Glomerular visceral epithelial cell (primary cell): ENCODE results near the gene MAGI3.
A peak's percentile ranks its signal among the peaks of the same experiment; 100 is the strongest.
"Not testable (repeated sequence)": the region's sequence is repeated elsewhere in the genome, so short reads cannot be mapped to it uniquely, and the experiment has no call there.

ENCODE experiments used
- DNase-seq: peaks from one replicate; pipeline ENCODE4 v3.0.0-alpha.2; 2016; ENCODE audit errors: extremely low spot score

Gene MAGI3

GRCh38 chr1:113579256-113580018 is 189.1 kb downstream of the MAGI3 start:
- DNase-seq: no peak

DNA sequence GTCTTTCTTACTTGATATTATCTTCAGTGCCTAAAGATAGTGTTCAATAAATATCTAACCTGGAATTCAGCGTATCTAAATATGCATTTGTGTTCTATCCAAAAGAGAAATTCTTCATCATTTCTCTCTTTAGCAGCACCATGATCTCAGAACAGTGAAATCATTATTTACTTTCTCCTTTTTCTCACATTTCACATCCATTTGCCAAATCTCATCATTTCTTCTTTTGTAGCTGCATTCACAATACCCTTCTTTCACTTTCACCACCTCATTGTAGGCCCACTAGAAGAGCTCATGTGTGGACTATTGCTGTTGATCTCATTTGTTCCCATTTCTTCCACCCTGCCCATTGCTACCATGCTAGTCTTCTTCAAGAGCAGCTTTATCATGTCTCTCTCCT is 191.0 kb downstream of the MAGI3 start:
- DNase-seq: no peak

GRCh38 chr1:113582084-113582483 is 191.8 kb downstream of the MAGI3 start:
- DNase-seq: no peak

DNA sequence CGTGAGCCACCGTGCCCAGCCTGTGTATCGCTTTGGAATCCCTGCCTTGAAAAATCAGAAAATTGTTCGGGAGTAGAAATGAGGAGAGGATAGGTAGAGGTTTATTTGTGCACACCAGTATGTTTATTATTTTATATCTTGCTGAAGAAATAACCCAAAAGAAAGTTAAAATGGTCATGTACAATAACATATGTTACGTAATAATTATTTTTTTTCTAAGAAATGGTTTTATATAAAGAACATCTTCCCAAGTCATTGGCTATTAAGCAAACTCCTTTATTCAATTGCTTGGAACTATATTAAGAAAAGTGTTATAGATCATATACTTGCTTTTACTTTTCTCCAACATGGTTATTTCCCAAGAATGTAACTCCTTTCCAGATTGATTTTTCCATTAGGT is 197.2 kb downstream of the MAGI3 start:
- no peak for DNase-seq

DNA sequence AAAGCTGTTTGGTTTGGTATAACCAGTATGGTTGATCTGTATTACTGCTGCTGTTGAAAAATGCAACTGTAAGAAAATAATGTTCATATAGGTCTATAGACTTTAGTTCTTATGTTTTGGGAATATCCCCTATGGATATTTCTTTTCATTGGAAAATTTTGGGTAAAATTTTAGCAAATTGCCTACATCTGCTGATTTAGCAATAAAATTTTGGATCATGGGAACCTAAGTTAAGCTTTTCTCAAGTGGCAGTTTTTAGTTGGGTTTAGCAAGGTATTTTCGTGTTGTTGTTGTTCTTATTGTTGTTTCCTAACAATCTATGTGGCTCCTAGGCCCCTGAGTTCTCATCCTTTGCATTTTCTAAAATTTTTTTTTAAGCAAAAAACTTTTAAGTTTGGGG is 201.9 kb downstream of the MAGI3 start:
- DNase-seq: no peak

GRCh38 chr1:113593550-113594297 is 203.4 kb downstream of the MAGI3 start:
- no peak for DNase-seq

DNA sequence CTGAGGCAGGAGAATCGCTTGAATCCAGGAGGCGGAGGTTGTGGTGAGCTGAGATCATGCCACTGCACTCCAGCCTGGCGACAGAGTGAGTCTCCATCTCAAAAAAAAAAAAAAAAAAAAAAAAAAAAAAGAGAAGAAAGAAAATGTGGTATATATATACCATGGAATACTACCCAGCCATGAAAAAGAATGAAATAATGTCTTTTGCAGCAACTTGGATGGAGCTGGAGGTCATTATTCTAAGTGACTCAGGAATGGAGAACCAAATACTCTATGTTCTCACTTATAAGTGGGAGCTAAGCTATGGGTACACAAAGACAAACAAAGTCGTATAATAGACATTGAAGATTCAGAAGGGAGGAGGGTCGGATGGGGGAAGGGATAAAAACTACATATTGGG is 214.2 kb downstream of the MAGI3 start:
- not testable (repeated sequence) for DNase-seq

GRCh38 chr1:113605146-113605545 is 214.8 kb downstream of the MAGI3 start:
- no peak for DNase-seq

GRCh38 chr1:113608399-113608798 is 218.1 kb downstream of the MAGI3 start:
- DNase-seq: no peak

DNA sequence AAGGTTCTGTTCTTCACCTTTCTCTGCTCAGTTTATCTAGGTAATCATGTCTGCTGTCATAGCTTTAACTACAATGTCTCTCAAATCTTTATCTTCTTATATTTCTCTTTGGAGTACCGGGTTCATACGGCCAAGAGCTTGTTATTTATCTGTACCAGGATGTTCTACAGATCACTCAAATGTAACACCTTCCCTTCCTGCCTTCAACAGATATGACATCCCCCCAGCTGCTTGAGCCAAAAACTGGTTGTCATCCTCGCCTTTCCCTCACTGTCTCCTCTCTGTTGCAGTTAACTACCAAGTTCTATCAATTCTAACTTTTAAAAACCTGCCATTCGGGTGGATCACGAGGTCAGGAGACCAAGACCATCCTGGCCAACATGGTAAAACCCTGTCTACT is 220.1 kb downstream of the MAGI3 start:
- no peak for DNase-seq

- DNase-seq: peak; percentile 5
Observed at GRCh38 chr1:113615425-113615824, 225.1 kb downstream of the MAGI3 start.

DNA sequence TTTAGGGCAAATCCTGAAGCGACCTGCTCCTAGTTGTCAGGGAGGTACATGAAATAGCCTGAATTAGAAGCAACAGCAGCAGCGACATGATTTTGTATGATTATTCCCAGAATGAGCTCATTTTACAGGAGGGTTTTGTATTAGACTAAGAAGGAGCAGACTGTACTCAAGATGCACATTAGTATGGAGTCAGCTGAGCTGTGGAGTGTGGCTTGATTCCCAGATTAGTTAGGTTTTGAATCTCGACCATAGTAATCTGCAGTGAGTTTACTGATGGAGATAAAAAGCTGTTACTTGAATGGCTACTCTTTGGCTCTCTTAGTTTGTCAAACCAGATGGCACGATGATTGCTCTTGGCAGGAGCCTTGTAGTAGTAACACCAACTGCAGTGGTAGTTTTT is 225.8 kb downstream of the MAGI3 start:
- DNase-seq: no peak

DNA sequence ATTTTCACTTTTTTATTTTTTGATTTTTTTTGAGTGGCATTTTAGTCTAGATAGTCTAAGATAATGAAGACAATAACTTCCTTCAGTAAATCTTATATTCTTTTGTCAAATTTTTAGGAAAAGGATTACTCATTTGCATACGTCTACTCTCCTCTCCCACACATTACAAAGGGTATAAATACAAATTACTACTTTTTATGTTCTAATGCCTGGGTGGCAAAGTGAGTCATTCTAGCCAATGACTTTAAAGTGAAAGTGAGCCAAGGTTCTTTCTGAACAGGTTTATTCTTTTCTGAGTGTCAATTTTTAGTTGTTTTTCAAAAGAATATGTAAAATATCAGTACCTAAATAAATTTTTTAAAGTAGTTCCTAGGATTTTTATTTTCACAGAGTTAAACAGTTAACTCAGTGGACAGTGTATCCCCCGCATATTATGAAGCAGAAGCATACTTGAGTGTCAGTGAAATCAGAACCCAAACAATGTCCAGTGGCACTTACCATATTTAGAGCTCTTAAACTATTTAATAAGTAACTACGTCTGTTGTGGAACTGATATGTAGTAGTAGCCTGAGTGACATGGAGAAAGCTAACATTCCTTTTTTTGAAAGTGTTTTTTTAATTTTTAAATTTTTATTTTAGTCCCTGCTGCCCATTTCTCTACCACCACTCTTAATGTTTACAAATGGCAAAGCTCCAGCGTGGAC is 227.3 kb downstream of the MAGI3 start:
- peak; percentile 13 for DNase-seq

DNA sequence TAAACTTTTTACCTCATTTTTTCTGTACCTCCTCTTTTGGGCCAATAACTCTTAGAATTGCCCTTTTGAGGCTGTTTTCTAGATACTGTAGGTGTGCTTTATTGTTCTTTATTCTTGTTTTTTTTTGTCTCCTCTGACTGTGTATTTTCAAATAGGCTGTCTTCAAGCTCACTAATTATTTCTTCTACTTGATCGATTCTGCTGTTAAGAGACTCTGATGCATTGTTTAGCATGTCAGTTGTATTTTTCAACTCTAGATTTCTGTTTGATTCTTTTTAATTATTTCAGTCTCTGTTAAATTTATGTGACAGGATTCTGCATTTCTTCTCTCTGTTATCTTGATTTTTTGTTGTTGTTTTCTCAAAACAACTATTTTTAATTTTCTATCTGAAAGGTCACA is 238.7 kb downstream of the MAGI3 start:
- no peak for DNase-seq

DNA sequence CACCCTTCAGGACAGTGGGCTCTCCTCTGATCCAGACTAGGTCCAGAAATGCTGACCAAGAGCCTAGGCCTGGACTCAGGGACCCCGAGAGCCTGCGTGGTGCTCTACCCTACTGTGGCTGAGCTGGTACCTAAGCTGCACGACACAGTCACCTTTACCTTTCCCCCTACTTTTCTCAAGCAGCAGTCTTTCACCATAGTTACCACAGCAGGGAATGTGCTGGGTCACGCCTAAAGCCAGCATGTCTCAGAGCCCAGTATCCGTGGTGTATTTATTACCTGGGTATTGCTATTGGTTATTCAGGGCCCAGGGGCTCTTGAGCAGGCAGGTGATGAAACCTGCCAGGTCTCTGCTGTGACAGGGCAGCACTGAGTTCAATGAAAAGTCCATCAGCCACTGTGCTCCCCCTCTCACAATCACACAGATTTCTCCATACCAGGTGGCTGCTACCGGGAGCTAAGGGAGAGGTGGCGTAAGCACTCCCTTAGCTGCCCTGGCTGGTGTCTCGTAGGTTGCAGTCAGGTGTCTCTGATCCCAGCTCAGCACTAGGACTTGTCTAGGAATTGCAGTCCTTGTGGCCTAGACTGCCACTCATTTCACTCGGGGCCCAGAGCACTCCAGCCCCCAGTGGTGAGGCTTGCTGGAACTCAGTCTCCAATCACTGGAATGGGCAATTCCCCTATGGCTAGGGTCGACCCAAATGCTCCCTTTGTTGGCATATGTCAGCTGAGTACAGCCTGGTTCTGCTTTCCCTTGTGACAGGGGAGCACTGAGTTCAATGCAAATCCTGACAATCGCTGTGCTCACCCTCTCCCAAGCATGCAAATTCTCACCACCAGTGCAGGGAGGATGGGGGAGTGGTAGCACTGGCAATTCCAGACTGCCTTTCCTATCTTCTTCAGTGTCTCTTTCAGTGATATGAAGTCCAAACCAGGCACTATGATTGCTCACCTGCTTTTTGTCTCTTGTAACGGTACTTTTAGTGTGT is 240.3 kb downstream of the MAGI3 start:
- DNase-seq: no peak

DNA sequence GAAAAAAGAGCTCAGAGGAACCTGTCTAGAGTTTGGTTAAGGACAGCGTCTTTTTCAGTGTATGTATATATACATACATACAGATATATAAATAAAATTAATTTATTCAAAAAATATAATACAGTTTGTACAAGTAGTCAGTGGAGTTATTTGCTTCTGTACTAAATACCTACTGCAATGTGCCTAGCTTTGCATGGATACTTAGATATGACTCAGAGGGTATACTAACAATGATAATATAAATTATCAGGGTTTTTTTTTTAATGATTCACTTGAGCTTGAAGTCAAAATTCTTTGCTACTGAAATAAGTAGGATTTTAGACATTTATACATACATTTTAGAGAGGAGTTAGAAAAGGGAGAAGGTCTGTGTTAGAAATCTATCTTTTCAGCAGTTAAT is 251.1 kb downstream of the MAGI3 start:
- DNase-seq: no peak

GRCh38 chr1:113647164-113647563 is 256.8 kb downstream of the MAGI3 start:
- no peak for DNase-seq

- no peak for DNase-seq
Observed at GRCh38 chr1:113648478-113648877, 258.2 kb downstream of the MAGI3 start.

DNA sequence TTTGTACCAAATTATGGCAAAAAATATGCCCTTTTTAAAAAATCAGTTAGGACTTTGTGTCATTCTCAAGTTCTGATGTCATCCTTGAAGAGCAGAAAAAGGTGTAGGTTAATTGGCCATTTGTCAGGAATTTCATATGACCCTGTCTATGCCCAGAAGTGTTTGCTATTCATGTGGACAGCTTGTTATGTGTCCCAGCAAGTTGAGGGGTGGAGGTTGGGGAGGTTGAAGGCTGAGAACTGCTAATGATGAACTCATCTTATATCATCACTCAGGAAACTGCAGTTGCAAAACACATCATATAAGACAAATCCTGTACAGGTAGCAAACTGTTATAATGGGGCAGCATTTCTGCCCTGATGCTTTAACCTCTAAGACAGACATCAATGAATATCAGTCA is 262.5 kb downstream of the MAGI3 start:
- peak; percentile 9 for DNase-seq

- DNase-seq: no peak
Observed at GRCh38 chr1:113653741-113654140, 263.4 kb downstream of the MAGI3 start.

GRCh38 chr1:113654883-113655282 is 264.6 kb downstream of the MAGI3 start:
- no peak for DNase-seq

GRCh38 chr1:113657126-113657525 is 266.8 kb downstream of the MAGI3 start:
- DNase-seq: no peak
